Naive thymus-derived CD4-positive, alpha-beta T cell (primary cell): ENCODE data around the gene WBP1L. TPM values are rescaled to one million over a fixed set of nuclear protein-coding genes. Genes with fewer than 3 reads are reported as not detected.
A peak's percentile ranks its signal among the peaks of the same experiment; 100 is the strongest.

Experiments
- ATAC-seq: fragments of 150-1000 bp; cut with Tn5 transposase; 2 replicates; pipeline ENCODE4 v1.10.0; 2021; ENCODE audit warnings: mild to moderate bottlenecking, moderate library complexity
- CTCF ChIA-PET: fragments of 350-600 bp; sonication (Branson Sonifier 250); formaldehyde crosslinking; loops from one replicate; lab custom pipeline; 2021; ENCODE audit warnings: antibody characterized with exemption; lab: Charles Lee
- POLR2A ChIA-PET: fragments of 350-600 bp; sonication (Branson Sonifier 250); formaldehyde crosslinking; loops from one replicate; lab custom pipeline; 2021; ENCODE audit warnings: antibody characterized with exemption, inconsistent platforms; lab: Charles Lee
- DNase-seq, 9 donors: peaks; one replicate each; pipeline versions ENCODE4 v3.0.0 to v3.0.0-alpha.2; 2020 to 2022; ENCODE audit warnings: mixed read lengths in 1 of 9
- H3K27ac ChIP-seq: one replicate; pipeline ENCODE4 v1.7.0; 2013; ENCODE audit warnings: mild to moderate bottlenecking, low read depth, low read length, moderate library complexity
- H3K27me3 ChIP-seq, 2 donors: one replicate each; pipeline ENCODE4 v1.7.0; 2013; ENCODE audit warnings: low read length in 2 of 2, mild to moderate bottlenecking in 2 of 2, moderate library complexity in 2 of 2; ENCODE audit not compliant: control insufficient read depth in 2 of 2, insufficient read depth in 2 of 2
- H3K36me3 ChIP-seq, 3 experiments: 1 replicate in 2 of 3; 2 replicates in 1 of 3; pipeline ENCODE4 v1.7.0; 2013; ENCODE audit warnings: low read length in 3 of 3, mild to moderate bottlenecking in 3 of 3, moderate library complexity in 1 of 3; ENCODE audit not compliant: insufficient read depth in 3 of 3, control insufficient read depth in 2 of 3
- H3K4me1 ChIP-seq, 2 donors: one replicate each; pipeline ENCODE4 v1.7.0; 2013; ENCODE audit warnings: low read length in 2 of 2, mild to moderate bottlenecking in 2 of 2, moderate library complexity in 1 of 2; ENCODE audit not compliant: control insufficient read depth in 2 of 2, insufficient read depth in 2 of 2
- H3K4me3 ChIP-seq: 2 replicates; pipeline ENCODE4 v1.7.0; 2013; ENCODE audit warnings: mild to moderate bottlenecking, low read length
- H3K9me3 ChIP-seq, 3 experiments: 1 replicate in 2 of 3; 2 replicates in 1 of 3; pipeline ENCODE4 v1.7.0; 2013; ENCODE audit warnings: low read length in 3 of 3; ENCODE audit not compliant: control insufficient read depth in 2 of 3
- H3K27ac Mint-ChIP-seq, 9 donors: one replicate each; pipeline ENCODE4 v1.8.0; 2020 to 2022; ENCODE audit warnings: mixed read lengths in 9 of 9, mild to moderate bottlenecking in 8 of 9, moderate library complexity in 5 of 9, inconsistent platforms in 2 of 9
- H3K27me3 Mint-ChIP-seq, 5 donors: one replicate each; pipeline ENCODE4 v1.8.0; 2021 to 2022; ENCODE audit warnings: mixed read lengths in 5 of 5, mild to moderate bottlenecking in 1 of 5
- H3K36me3 Mint-ChIP-seq, 5 donors: one replicate each; pipeline ENCODE4 v1.8.0; 2020 to 2022; ENCODE audit warnings: mixed read lengths in 5 of 5, mild to moderate bottlenecking in 3 of 5, inconsistent platforms in 1 of 5
- H3K4me1 Mint-ChIP-seq, 7 donors: one replicate each; pipeline ENCODE4 v1.8.0; 2020 to 2022; ENCODE audit warnings: mixed read lengths in 7 of 7, mild to moderate bottlenecking in 3 of 7, inconsistent platforms in 1 of 7
- H3K4me3 Mint-ChIP-seq, 10 donors: one replicate each; pipeline ENCODE4 v1.8.0; 2020 to 2022; ENCODE audit warnings: mild to moderate bottlenecking in 10 of 10, mixed read lengths in 10 of 10, moderate library complexity in 6 of 10, inconsistent platforms in 2 of 10
- H3K9me3 Mint-ChIP-seq, 11 donors: one replicate each; pipeline ENCODE4 v1.8.0; 2020 to 2022; ENCODE audit warnings: mixed read lengths in 11 of 11, mild to moderate bottlenecking in 4 of 11, inconsistent platforms in 1 of 11, moderate library complexity in 1 of 11
- intact Hi-C, 2 donors: fragments of 100-400 bp; cut with micrococcal nuclease; formaldehyde crosslinking; loops; one replicate each; pipeline ENCODE4 v1.15.1; 2023
- polyA plus RNA-seq, 2 donors: library from polyadenylated mRNA; unstranded; fragments of 300-500 nt; fragmentation: Illumina TruSeq; gene quantifications; one replicate each; pipeline ENCODE4 v1.2.3, GENCODE V29; 2021
- total RNA-seq, 6 experiments: library from RNA in 5 of 6; stranded (reverse) in 5 of 6; gene quantifications; 1 replicate in 5 of 6; 2 replicates in 1 of 6; pipeline ENCODE4 v1.2.3 and lab custom pipeline; 2021 to 2026

The WBP1L gene
- total and polyA plus RNA-seq, 7 experiments from 2014 or later: 19.4 to 37.9 (median 30.3) TPM

GRCh38 chr10:102791754-102792395, 48.1 kb downstream of the WBP1L start:
- H3K9me3 ChIP-seq: no peaks in the 10 kb centered on the region
- Mint-ChIP-seq H3K4me1 (peaks cover 25 to 66% (median 48%) of the 10 kb centered on the region in 7 donors), H3K27me3 (no peaks in the 10 kb centered on the region), H3K36me3 (peaks cover 4 to 25% (median 16%) of the 10 kb centered on the region in 5 donors), H3K4me3 (no peak overlapping the region), H3K9me3 (peaks cover 0 to 9% (median 4%) of the 10 kb centered on the region in 11 donors), H3K27ac (peak overlapping the region in 5 of 9 donors; percentile 7 to 62 (median 21))
- H3K27me3 ChIP-seq: no peaks in the 10 kb centered on the region
- ChIA-PET CTCF (no interaction called here), POLR2A (no interaction called here)
- no peak overlapping the region for H3K4me3 ChIP-seq
- ATAC-seq (no peak), DNase-seq (no peak)
- no peak overlapping the region for H3K27ac ChIP-seq
- intact Hi-C loops: no loop called here
- H3K36me3 ChIP-seq: peaks cover 0 to 4% (median 3%) of the 10 kb centered on the region in 3 experiments
- H3K4me1 ChIP-seq: peaks cover 11 to 18% of the 10 kb centered on the region in 2 donors

- DNase-seq: no peak
- H3K36me3 Mint-ChIP-seq: peaks cover 0 to 22% (median 5%) of the 10 kb centered on the region in 5 donors
- no peaks in the 10 kb centered on the region for H3K27me3 Mint-ChIP-seq
- CTCF ChIA-PET: no interaction called here
- Histone ChIP-seq H3K4me1 (peaks cover 13 to 19% of the 10 kb centered on the region in 2 donors), H3K27ac (no peak overlapping the region), H3K4me3 (peak overlapping the region; percentile 17), H3K36me3 (peaks cover 0 to 35% (median 23%) of the 10 kb centered on the region in 3 experiments), H3K27me3 (no peaks in the 10 kb centered on the region), H3K9me3 (no peaks in the 10 kb centered on the region)
- no peaks in the 10 kb centered on the region for H3K9me3 Mint-ChIP-seq
- peak overlapping the region; percentile 28 to 89 (median 69) for H3K27ac Mint-ChIP-seq
- H3K4me3 Mint-ChIP-seq: peak overlapping the region; percentile 34 to 74 (median 54)
- H3K4me1 Mint-ChIP-seq: peaks cover 26 to 53% (median 44%) of the 10 kb centered on the region in 7 donors
- POLR2A ChIA-PET: no interaction called here
- ATAC-seq: peak; percentile 34
- intact Hi-C loops: loop anchor here in 1 of 2 donors (1.0 to 5.0 kb wide), 2 partner anchors 52 to 148 kb away; partner anchors contain the start of gene WBP1L
Measured at GRCh38 chr10:102795453-102796406, 52.0 kb downstream of the WBP1L start.

DNA sequence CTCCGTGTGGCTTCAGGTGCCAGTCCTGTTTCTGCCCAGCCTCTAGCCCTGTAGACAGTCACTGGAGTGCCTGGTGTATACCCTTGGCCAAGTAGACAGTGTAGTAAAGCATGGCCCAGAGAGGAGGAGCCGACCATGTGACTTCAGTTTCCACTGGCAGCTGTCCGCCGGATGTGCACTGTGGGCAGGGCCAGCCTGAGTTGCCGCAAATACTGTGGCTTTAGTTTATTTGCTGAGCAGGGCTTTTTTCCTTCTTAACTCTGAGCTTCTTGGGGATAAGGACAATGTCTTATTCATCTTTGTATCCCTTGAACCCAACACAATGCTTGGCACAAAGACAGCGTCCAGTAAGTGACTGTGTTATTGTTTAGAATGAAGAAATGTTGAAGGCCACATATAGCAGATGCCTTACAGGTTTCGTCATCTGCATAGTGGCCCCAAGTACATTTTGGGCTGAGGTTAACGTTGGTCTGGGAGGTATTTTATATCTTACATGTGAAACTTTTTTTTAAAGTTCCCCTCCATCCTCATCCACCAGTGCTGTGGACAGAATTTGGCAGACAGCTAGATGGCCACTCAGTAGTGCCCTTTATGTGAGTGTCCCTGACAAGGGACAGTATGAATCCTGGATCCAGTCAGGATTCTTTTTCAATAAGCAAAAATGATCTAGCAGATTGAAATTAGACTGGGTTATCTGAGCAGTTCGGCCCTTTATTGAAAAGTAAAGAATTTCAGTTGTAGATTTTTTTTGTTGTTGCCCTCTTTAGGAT, 52.8 kb downstream of the WBP1L start:
- POLR2A ChIA-PET: no interaction called here
- H3K27me3 Mint-ChIP-seq: no peaks in the 10 kb centered on the region
- peaks cover 0 to 43% (median 19%) of the 10 kb centered on the region in 3 experiments for H3K36me3 ChIP-seq

DNA sequence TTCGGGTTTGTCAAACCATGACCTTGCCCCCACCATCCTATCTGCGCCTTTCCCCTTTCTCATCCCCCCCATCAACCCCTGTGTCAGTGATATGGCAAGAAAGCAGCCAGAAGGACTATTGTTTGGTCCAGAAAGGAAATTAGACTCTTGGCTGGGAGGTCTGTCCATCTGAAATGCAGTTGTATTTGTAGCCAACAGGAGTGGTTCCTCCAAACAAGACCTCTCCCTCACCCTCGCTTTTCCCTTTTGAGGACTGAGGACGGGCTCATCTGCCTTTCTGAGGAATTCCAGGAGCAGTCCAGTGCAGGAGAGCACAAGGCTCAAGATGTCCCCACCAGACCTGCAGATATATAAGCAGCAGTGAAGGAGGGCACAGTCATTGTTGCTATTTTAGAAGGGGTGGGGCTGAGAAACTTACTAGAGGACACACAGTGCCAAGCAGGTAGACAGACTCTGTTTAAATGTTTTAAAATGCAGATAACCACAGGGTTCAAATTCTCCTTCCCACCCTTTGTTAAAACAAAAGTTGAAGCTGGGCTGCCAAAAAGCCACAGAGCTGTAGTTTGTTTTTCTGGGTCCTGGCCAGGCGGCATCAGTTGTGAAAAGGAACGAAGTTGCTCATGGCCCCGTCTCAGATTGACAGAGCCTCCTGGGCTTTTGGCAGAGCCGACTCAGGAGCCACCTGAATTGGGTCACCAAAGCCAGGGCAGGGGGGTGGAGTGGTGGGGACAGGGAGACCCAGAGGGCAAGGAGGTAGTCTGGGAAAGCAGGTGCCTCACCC, 56.1 kb downstream of the WBP1L start:
- peaks cover 0 to 3% (median 0%) of the 10 kb centered on the region in 11 donors for H3K9me3 Mint-ChIP-seq
- POLR2A ChIA-PET: no interaction called here
- Histone ChIP-seq H3K4me3 (no peak overlapping the region), H3K36me3 (peaks cover 0 to 55% (median 19%) of the 10 kb centered on the region in 3 experiments), H3K9me3 (no peaks in the 10 kb centered on the region), H3K27ac (no peak overlapping the region), H3K4me1 (peaks cover 13 to 24% of the 10 kb centered on the region in 2 donors), H3K27me3 (no peaks in the 10 kb centered on the region)
- no peaks in the 10 kb centered on the region for H3K27me3 Mint-ChIP-seq
- peak overlapping the region in 3 of 9 donors; percentile 13 to 34 (median 23) for H3K27ac Mint-ChIP-seq
- CTCF ChIA-PET: no interaction called here
- no peak for DNase-seq
- intact Hi-C loops: loop anchor here in 1 of 2 donors (5.0 kb wide), 1 partner anchor 153 kb away; no protein-coding TSS in a partner anchor
- H3K36me3 Mint-ChIP-seq: peaks cover 4 to 44% (median 13%) of the 10 kb centered on the region in 5 donors
- H3K4me3 Mint-ChIP-seq: no peak overlapping the region
- H3K4me1 Mint-ChIP-seq: peaks cover 19 to 71% (median 52%) of the 10 kb centered on the region in 7 donors
- no peak for ATAC-seq

More for the DNA sequence above, 52.8 kb downstream of the WBP1L start:
- DNase-seq (peak in 8 of 9 donors; percentile 9 to 55 (median 34)), ATAC-seq (peak; percentile 95)
- no peaks in the 10 kb centered on the region for H3K27me3 ChIP-seq
- Mint-ChIP-seq H3K4me1 (peaks cover 26 to 60% (median 52%) of the 10 kb centered on the region in 7 donors), H3K9me3 (no peaks in the 10 kb centered on the region), H3K4me3 (peak overlapping the region; percentile 33 to 66 (median 54)), H3K27ac (peak overlapping the region; percentile 28 to 79 (median 47)), H3K36me3 (peaks cover 0 to 28% (median 5%) of the 10 kb centered on the region in 5 donors)
- H3K4me1 ChIP-seq: peaks cover 13 to 24% of the 10 kb centered on the region in 2 donors
- intact Hi-C loops: loop anchor here in 1 of 2 donors (1.0 to 5.0 kb wide), 2 partner anchors 53 to 149 kb away; partner anchors contain the start of gene WBP1L
- peak overlapping the region; percentile 1 for H3K27ac ChIP-seq
- peak overlapping the region; percentile 17 for H3K4me3 ChIP-seq
- CTCF ChIA-PET: no interaction called here
- no peaks in the 10 kb centered on the region for H3K9me3 ChIP-seq

GRCh38 chr10:102800611-102801335, 57.0 kb downstream of the WBP1L start:
- no peaks in the 10 kb centered on the region for H3K27me3 ChIP-seq
- intact Hi-C loops: no loop called here
- POLR2A ChIA-PET: no interaction called here
- peaks cover 0 to 3% (median 0%) of the 10 kb centered on the region in 11 donors for H3K9me3 Mint-ChIP-seq
- CTCF ChIA-PET: no interaction called here
- H3K27ac ChIP-seq: no peak overlapping the region
- H3K4me3 ChIP-seq: no peak overlapping the region
- H3K36me3 Mint-ChIP-seq: peaks cover 4 to 44% (median 13%) of the 10 kb centered on the region in 5 donors
- H3K4me1 ChIP-seq: peaks cover 13 to 17% of the 10 kb centered on the region in 2 donors
- no peak for ATAC-seq
- H3K4me1 Mint-ChIP-seq: peaks cover 13 to 62% (median 44%) of the 10 kb centered on the region in 7 donors
- H3K36me3 ChIP-seq: peaks cover 0 to 59% (median 19%) of the 10 kb centered on the region in 3 experiments
- H3K27ac Mint-ChIP-seq: peak overlapping the region in 7 of 9 donors; percentile 13 to 62 (median 51)
- no peaks in the 10 kb centered on the region for H3K9me3 ChIP-seq
- H3K27me3 Mint-ChIP-seq: no peaks in the 10 kb centered on the region
- H3K4me3 Mint-ChIP-seq: no peak overlapping the region
- no peak for DNase-seq
